GM23338 (cell line): ENCODE data around the gene ATL3. TPM values are rescaled to one million over a fixed set of nuclear protein-coding genes. Genes with fewer than 3 reads are reported as not detected.
"Not testable (repeated sequence)": the region's sequence is repeated elsewhere in the genome, so short reads cannot be mapped to it uniquely, and the experiment has no call there.

Source experiments
- ATAC-seq: fragments of 200-7000 bp; cut with Tn5 transposase; 3 replicates; pipeline ENCODE4 v1.9.1; 2020
- DNase-seq: peaks from one replicate; pipeline ENCODE4 v3.0.0-alpha.2; 2015; ENCODE audit warnings: low spot score
- H2AFZ ChIP-seq: fragments of 200-600 bp; sonication (generic); 2 replicates; pipeline ENCODE4 v1.8.0; 2016; ENCODE audit warnings: antibody characterized with exemption, mild to moderate bottlenecking, moderate library complexity
- H3F3A ChIP-seq: fragments of 200-600 bp; sonication (generic); replicated peaks from 2 replicates; pipeline ENCODE4 v1.8.0; 2017; ENCODE audit warnings: antibody characterized with exemption, mixed run types, low read depth
- H3K27ac ChIP-seq: fragments of 200-600 bp; sonication (generic); 2 replicates; pipeline ENCODE4 v1.6.1; 2016; ENCODE audit warnings: low read depth
- H3K27me3 ChIP-seq: fragments of 200-600 bp; sonication (generic); 2 replicates; pipeline ENCODE4 v1.8.0; 2016; ENCODE audit warnings: mild to moderate bottlenecking, mixed run types, moderate library complexity; ENCODE audit not compliant: insufficient read depth
- H3K36me3 ChIP-seq: fragments of 200-600 bp; sonication (generic); 2 replicates; pipeline ENCODE4 v1.8.0; 2016; ENCODE audit warnings: mild to moderate bottlenecking; ENCODE audit not compliant: insufficient read depth
- H3K4me1 ChIP-seq: fragments of 200-600 bp; sonication (generic); 2 replicates; pipeline ENCODE4 v1.8.0; 2016; ENCODE audit warnings: mild to moderate bottlenecking, moderate library complexity; ENCODE audit not compliant: insufficient read depth
- H3K4me2 ChIP-seq: fragments of 200-600 bp; sonication (generic); 2 replicates; pipeline ENCODE4 v1.7.1; 2017; ENCODE audit warnings: mixed run types
- H3K4me3 ChIP-seq: fragments of 200-600 bp; sonication (generic); 2 replicates; pipeline ENCODE4 v1.6.1; 2016; ENCODE audit warnings: mixed run types
- H3K79me2 ChIP-seq: fragments of 200-600 bp; sonication (generic); replicated peaks from 2 replicates; pipeline ENCODE4 v1.8.0; 2017; ENCODE audit warnings: mild to moderate bottlenecking; ENCODE audit not compliant: insufficient read depth
- H3K9me2 ChIP-seq: fragments of 200-600 bp; sonication (generic); 2 replicates; pipeline ENCODE4 v1.8.0; 2017; ENCODE audit not compliant: insufficient read depth
- H4K20me1 ChIP-seq: fragments of 200-600 bp; sonication (generic); replicated peaks from 2 replicates; pipeline ENCODE4 v1.8.0; 2017; ENCODE audit warnings: mild to moderate bottlenecking; ENCODE audit not compliant: insufficient read depth
- H3K27ac Mint-ChIP-seq: 2 replicates; pipeline ENCODE4 v1.8.0; 2020; ENCODE audit warnings: inconsistent platforms, mild to moderate bottlenecking, moderate library complexity, mixed read lengths
- H3K27me3 Mint-ChIP-seq: 3 replicates; pipeline ENCODE4 v1.8.0; 2022; ENCODE audit warnings: low read depth, mild to moderate bottlenecking, moderate library complexity, mixed read lengths, inconsistent platforms; ENCODE audit not compliant: insufficient read depth, poor library complexity
- H3K36me3 Mint-ChIP-seq: 3 replicates; pipeline ENCODE4 v1.8.0; 2021; ENCODE audit warnings: low read depth, mild to moderate bottlenecking, inconsistent platforms, moderate library complexity, mixed read lengths
- H3K4me1 Mint-ChIP-seq: 3 replicates; pipeline ENCODE4 v1.8.0; 2020; ENCODE audit warnings: mild to moderate bottlenecking, inconsistent platforms, mixed read lengths
- H3K4me3 Mint-ChIP-seq: 3 replicates; pipeline ENCODE4 v1.8.0; 2021; ENCODE audit warnings: moderate library complexity, mild to moderate bottlenecking, inconsistent platforms, mixed read lengths
- H3K9me3 Mint-ChIP-seq: 3 replicates; pipeline ENCODE4 v1.8.0; 2020; ENCODE audit warnings: moderate library complexity, mild to moderate bottlenecking, inconsistent platforms, mixed read lengths
- CREB1 ChIP-seq: fragments of 250-450 bp; sonication (Bioruptor Pico); IDR thresholded peaks from 2 replicates; pipeline ENCODE4 v1.5.0; 2020; ENCODE audit warnings: low read depth, mild to moderate bottlenecking, moderate library complexity
- CTCF ChIP-seq, 2 experiments: fragments of 200-600 bp in 1 of 2; sonication (generic) in 1 of 2; conservative IDR thresholded peaks; 2 replicates each; pipeline versions ENCODE4 v1.5.1 to v1.6.1; 2016 to 2017; ENCODE audit warnings: antibody characterized with exemption in 2 of 2, low read depth in 2 of 2, mild to moderate bottlenecking in 2 of 2, moderate library complexity in 1 of 2
- EZH2 ChIP-seq: fragments of 200-600 bp; sonication (generic); IDR thresholded peaks from one replicate; pipeline ENCODE4 v1.8.0; 2017; ENCODE audit warnings: antibody characterized with exemption, mild to moderate bottlenecking, low read depth; ENCODE audit not compliant: unreplicated experiment
- EZH2phosphoT487 ChIP-seq: fragments of 200-600 bp; sonication (generic); IDR thresholded peaks from one replicate; pipeline ENCODE4 v1.8.1; 2018; ENCODE audit warnings: antibody characterized with exemption; ENCODE audit not compliant: unreplicated experiment
- NANOG ChIP-seq: IDR thresholded peaks from 2 replicates; pipeline ENCODE4 v1.6.1; 2016; ENCODE audit warnings: antibody characterized with exemption, borderline replicate concordance
- POLR2AphosphoS5 ChIP-seq: IDR thresholded peaks from 2 replicates; pipeline ENCODE4 v1.6.1; 2016; ENCODE audit warnings: antibody characterized with exemption, low read depth
- ZNF114 ChIP-seq: fragments of 250-450 bp; sonication (Bioruptor Pico); IDR thresholded peaks from 2 replicates; pipeline ENCODE4 v1.5.0; 2020; ENCODE audit warnings: mild to moderate bottlenecking, moderate library complexity
- ZNF462 ChIP-seq: fragments of 250-450 bp; sonication (Bioruptor Pico); IDR thresholded peaks from 2 replicates; pipeline ENCODE4 v1.5.0; 2020; ENCODE audit warnings: mild to moderate bottlenecking, moderate library complexity
- polyA plus RNA-seq: library from polyadenylated mRNA; unstranded; fragments of >200 nt; fragmentation: Nextera tagmentation; extraction: Ambion mirVana; gene quantifications from 2 replicates; pipeline ENCODE4 v1.2.1, GENCODE V29; 2016
- total RNA-seq: library from RNA; depleted of rRNA; stranded (reverse); fragments of >200 nt; shearing (Covaris generic); gene quantifications from 2 replicates; pipeline ENCODE4 v1.2.3, GENCODE V29; 2014

ATL3 gene
- total and polyA plus RNA-seq, 2 experiments from 2014 or later = 6.8 to 20.4 TPM

GRCh38 chr11:63581224-63581623 lies 90.0 kb downstream of the ATL3 start:
- not testable (repeated sequence) for H3K27ac Mint-ChIP-seq

GRCh38 chr11:63578882-63579281 lies 92.3 kb downstream of the ATL3 start:
- not testable (repeated sequence) for DNase-seq, H3K4me2 ChIP-seq, H3K27me3 ChIP-seq, H3K4me1 Mint-ChIP-seq, H3K4me3 ChIP-seq, H3K9me2 ChIP-seq, H2AFZ ChIP-seq, H3F3A ChIP-seq, H3K27ac ChIP-seq, H4K20me1 ChIP-seq, H3K27me3 Mint-ChIP-seq, H3K4me1 ChIP-seq, ATAC-seq, H3K27ac Mint-ChIP-seq, H3K4me3 Mint-ChIP-seq
- Mint-ChIP-seq H3K9me3 (peaks cover 53% of the 10 kb centered on the region), H3K36me3 (peaks cover 81% of the 10 kb centered on the region)
- Histone ChIP-seq H3K79me2 (peaks cover 19% of the 10 kb centered on the region), H3K36me3 (peaks cover 56% of the 10 kb centered on the region)

More at GRCh38 chr11:63581224-63581623, 90.0 kb downstream of the ATL3 start:
- H3F3A ChIP-seq, H3K4me2 ChIP-seq, H3K4me1 ChIP-seq, H3K4me3 Mint-ChIP-seq, H3K27me3 Mint-ChIP-seq, H4K20me1 ChIP-seq, H3K27me3 ChIP-seq, ATAC-seq, H3K9me2 ChIP-seq, H2AFZ ChIP-seq, H3K4me1 Mint-ChIP-seq, H3K4me3 ChIP-seq: not testable (repeated sequence)
- Mint-ChIP-seq H3K36me3 (peaks cover 84% of the 10 kb centered on the region), H3K9me3 (peaks cover 53% of the 10 kb centered on the region)
- peak; percentile 57 for DNase-seq
- 0 out of 2 replicates have a peak, but pooled peaks have one; percentile 15 for TF ChIP-seq CREB1 (CRISPR knock-in tag)
- Histone ChIP-seq H3K79me2 (peaks cover 19% of the 10 kb centered on the region), H3K36me3 (peaks cover 53% of the 10 kb centered on the region), H3K27ac (peak overlapping the region; percentile 69; the same call in 1 of the 2 replicates)

- Mint-ChIP-seq H3K9me3 (peaks cover 22% of the 10 kb centered on the region), H3K36me3 (peaks cover 51% of the 10 kb centered on the region), H3K4me3 (no peak overlapping the region), H3K27me3 (peaks cover 3% of the 10 kb centered on the region), H3K4me1 (no peaks in the 10 kb centered on the region), H3K27ac (no peak overlapping the region)
- 0 out of 2 replicates have a peak overlapping the region, but pooled peaks have one; percentile 57 for H3K27ac ChIP-seq
- no peaks in the 10 kb centered on the region for H3K27me3 ChIP-seq
- no peaks in the 10 kb centered on the region for H3K9me2 ChIP-seq
- H3K4me2 ChIP-seq = no peak overlapping the region
- ATAC-seq = no peak
- H4K20me1 ChIP-seq = 0 out of 2 replicates have a peak, but pooled peaks cover 2% of the 10 kb centered on the region
- no peak for DNase-seq
- no peak overlapping the region for H3K4me3 ChIP-seq
- H3K4me1 ChIP-seq = no peaks in the 10 kb centered on the region
- peaks cover 5% of the 10 kb centered on the region; the same call in 1 of the 2 replicates for H3F3A ChIP-seq
- H3K79me2 ChIP-seq = peaks cover 14% of the 10 kb centered on the region
- H2AFZ ChIP-seq = no peak overlapping the region
- H3K36me3 ChIP-seq = peaks cover 25% of the 10 kb centered on the region
- TF ChIP-seq CTCF (conservative IDR thresholded peaks at IDR 0.05; ENCODE audit: low read depth in 2 of 2) = no peak
- no peak for TF ChIP-seq NANOG
- TF ChIP-seq EZH2phosphoT487 = no peak
- no peak for TF ChIP-seq ZNF114 (CRISPR knock-in tag)
- TF ChIP-seq POLR2AphosphoS5 = no peak
- no peak for TF ChIP-seq ZNF462 (CRISPR knock-in tag)
- no peak for TF ChIP-seq EZH2
Measured at GRCh38 chr11:63574856-63575602, 96.1 kb downstream of the ATL3 start.
